ENCODE results near the gene RBFOX2. TPM values are rescaled to one million over a fixed set of nuclear protein-coding genes. Genes with fewer than 3 reads are reported as not detected.

Gene RBFOX2
- total and polyA plus RNA-seq, 2 of the 13 experiments (the other 11 are each of a cell fraction or from before 2014, with no cell fraction given): 37.3 to 40.4 TPM

- no peak for TF ChIP-seq ZBTB34 (CRISPR knock-in tag; IDR thresholded peaks at IDR 0.05)
- TF ChIP-seq ZNF280D (CRISPR knock-in tag; IDR thresholded peaks at IDR 0.05): no peak
- TF ChIP-seq ZNF160 (CRISPR knock-in tag; IDR thresholded peaks at IDR 0.05): no peak
Measured at GRCh38 chr22:36069368-36069767, 40.7 kb upstream of the RBFOX2 start (continued).

- in situ Hi-C loops (cut with HindIII; ENCODE audit: extremely low pct_ligation_motif_present, low pct_unique_long_range_greater_than_20kb) (loop anchor here (5.0 kb wide), 1 partner anchor 137 kb away; no protein-coding TSS in a partner anchor), intact Hi-C loops (cut with micrococcal nuclease; ENCODE audit: unreplicated experiment) (loop anchor here (5.0 kb wide), 1 partner anchor 37 kb away; no protein-coding TSS in a partner anchor)
- no peaks in the 10 kb centered on the region for H3K9me3 ChIP-seq (ENCODE audit: low read length)
- no peaks in the 10 kb centered on the region for H3K79me2 ChIP-seq (ENCODE audit: insufficient read depth, low read length)
- BruUV-seq (replicated peaks): no TSS peak
- H3K4me3 ChIP-seq (replicated peaks in 1 of 3; ENCODE audit: insufficient read depth in 1 of 3, low read depth in 2 of 3, low read length in 3 of 3): no peak overlapping the region
- H3K27me3 ChIP-seq (ENCODE audit: control insufficient read depth in 1 of 2, insufficient read depth in 2 of 2, low read length in 2 of 2): no peaks in the 10 kb centered on the region
- FAIRE-seq (no peak), ATAC-seq (no peak), DNase-seq (ENCODE audit: low spot score) (no peak)
- no peak overlapping the region for H3K9ac ChIP-seq (ENCODE audit: insufficient read depth, low read depth, low read length)
- H3K36me3 ChIP-seq (replicated peaks in 1 of 2; ENCODE audit: control insufficient read depth in 1 of 2, insufficient read depth in 2 of 2, low read length in 2 of 2): no peaks in the 10 kb centered on the region
- no peak overlapping the region for H3K27ac ChIP-seq (ENCODE audit: extremely low read length, insufficient read depth, low read length)
- no peak overlapping the region for H3K4me2 ChIP-seq (ENCODE audit: low read depth, low read length)
- no peak overlapping the region for H2AFZ ChIP-seq (ENCODE audit: low read length)
- ChIA-PET CTCF (ENCODE audit: low intra/inter-chr PET ratio, low total read pairs) (no interaction called here), POLR2A (no interaction called here)
- H4K20me1 ChIP-seq (ENCODE audit: insufficient read depth, low read length): no peaks in the 10 kb centered on the region
- peaks cover 15% of the 10 kb centered on the region for H3K4me1 ChIP-seq (ENCODE audit: insufficient read depth, low read length)
- no peak for TF ChIP-seq EP300 (IDR thresholded peaks at IDR 0.05; ENCODE audit: low read depth in 2 of 2, low read length in 2 of 2)
- TF ChIP-seq EP300 (CRISPR knock-in tag; IDR thresholded peaks at IDR 0.05; ENCODE audit: borderline replicate concordance): no peak
- TF ChIP-seq ZNF33A (CRISPR knock-in tag; IDR thresholded peaks at IDR 0.05; ENCODE audit: borderline replicate concordance): no peak
- TF ChIP-seq GATAD2A (CRISPR knock-in tag; IDR thresholded peaks at IDR 0.05): no peak
- TF ChIP-seq ZNF546 (CRISPR knock-in tag; conservative IDR thresholded peaks at IDR 0.05): no peak
- no peak for TF ChIP-seq GTF3A (CRISPR knock-in tag; conservative IDR thresholded peaks at IDR 0.05)
- WGBS (ENCODE audit: low lambda C conversion rate): 55% methylated on average over 6 of the region's 6 CpGs
Measured at GRCh38 chr22:36068776-36069344, 40.2 kb upstream of the RBFOX2 start.
